OCI-LY1 (cell line): ENCODE results near the gene PRRX1.

Experiments
- H2AFZ ChIP-seq: fragments of 200-600 bp; sonication (generic), shearing (Covaris generic); 2 replicates; pipeline ENCODE4 v1.6.0; 2014; ENCODE audit warnings: antibody characterized with exemption, mild to moderate bottlenecking, low read length
- H3F3A ChIP-seq: fragments of 200-600 bp; sonication (generic), shearing (Covaris generic); 2 replicates; pipeline ENCODE4 v1.6.0; 2014; ENCODE audit warnings: mild to moderate bottlenecking, antibody characterized with exemption, low read length, moderate library complexity; ENCODE audit not compliant: insufficient read depth
- H3K27ac ChIP-seq: fragments of 200-600 bp; sonication (generic); 2 replicates; pipeline ENCODE4 v1.5.1; 2014; ENCODE audit warnings: low read length, mixed run types, mild to moderate bottlenecking, low read depth; ENCODE audit not compliant: poor library complexity, severe bottlenecking
- H3K27me3 ChIP-seq: fragments of 200-600 bp; sonication (generic); 2 replicates; pipeline ENCODE4 v1.6.0; 2014; ENCODE audit warnings: antibody characterized with exemption, mild to moderate bottlenecking, low read length, moderate library complexity; ENCODE audit not compliant: insufficient read depth
- H3K36me3 ChIP-seq: fragments of 200-600 bp; sonication (generic); 2 replicates; pipeline ENCODE4 v1.6.1; 2014; ENCODE audit warnings: mild to moderate bottlenecking, antibody characterized with exemption, low read length, moderate library complexity, mixed read lengths; ENCODE audit not compliant: insufficient read depth
- H3K4me1 ChIP-seq: fragments of 200-600 bp; sonication (generic); 2 replicates; pipeline ENCODE4 v1.5.1; 2014; ENCODE audit warnings: mild to moderate bottlenecking, low read length, moderate library complexity; ENCODE audit not compliant: insufficient read depth, severe bottlenecking
- H3K4me2 ChIP-seq: fragments of 200-600 bp; sonication (generic), shearing (Covaris generic); 2 replicates; pipeline ENCODE4 v1.6.1; 2014; ENCODE audit warnings: low read length
- H3K4me3 ChIP-seq: fragments of 200-600 bp; sonication (generic); 2 replicates; pipeline ENCODE4 v1.5.1; 2014; ENCODE audit warnings: low read length, low read depth, mild to moderate bottlenecking, mixed read lengths; ENCODE audit not compliant: poor library complexity, severe bottlenecking
- H3K79me2 ChIP-seq: fragments of 200-600 bp; shearing (Covaris generic); 2 replicates; pipeline ENCODE4 v1.6.1; 2016; ENCODE audit warnings: mixed run types, low read length, mixed read lengths; ENCODE audit not compliant: insufficient read depth
- H3K9ac ChIP-seq: fragments of 200-600 bp; sonication (generic), shearing (Covaris generic); 2 replicates; pipeline ENCODE4 v1.6.1; 2014; ENCODE audit warnings: mild to moderate bottlenecking, low read length, mixed read lengths
- H3K9me2 ChIP-seq: fragments of 200-600 bp; sonication (generic), shearing (Covaris generic); 2 replicates; pipeline ENCODE4 v1.6.1; 2014; ENCODE audit warnings: low read depth, mild to moderate bottlenecking, low read length, mixed read lengths
- H3K9me3 ChIP-seq: fragments of 200-600 bp; shearing (Covaris generic); 2 replicates; pipeline ENCODE4 v1.6.1; 2014; ENCODE audit warnings: low read length, mixed read lengths
- H4K20me1 ChIP-seq: fragments of 200-600 bp; sonication (generic), shearing (Covaris generic); 2 replicates; pipeline ENCODE4 v1.6.0; 2016; ENCODE audit warnings: mild to moderate bottlenecking, low read length; ENCODE audit not compliant: insufficient read depth
- CTCF ChIP-seq: fragments of 200-600 bp; sonication (generic), shearing (Covaris generic); IDR thresholded peaks from 2 replicates; pipeline ENCODE4 v1.5.1; 2017; ENCODE audit warnings: mild to moderate bottlenecking, antibody characterized with exemption, low read length, moderate library complexity, mixed read lengths
- EZH2 ChIP-seq: fragments of 200-600 bp; sonication (generic), shearing (Covaris generic); IDR thresholded peaks from 2 replicates; pipeline ENCODE4 v1.8.0; 2017; ENCODE audit warnings: borderline replicate concordance, mixed run types, mild to moderate bottlenecking, antibody characterized with exemption, low read length, moderate library complexity, mixed read lengths

The PRRX1 gene

DNA sequence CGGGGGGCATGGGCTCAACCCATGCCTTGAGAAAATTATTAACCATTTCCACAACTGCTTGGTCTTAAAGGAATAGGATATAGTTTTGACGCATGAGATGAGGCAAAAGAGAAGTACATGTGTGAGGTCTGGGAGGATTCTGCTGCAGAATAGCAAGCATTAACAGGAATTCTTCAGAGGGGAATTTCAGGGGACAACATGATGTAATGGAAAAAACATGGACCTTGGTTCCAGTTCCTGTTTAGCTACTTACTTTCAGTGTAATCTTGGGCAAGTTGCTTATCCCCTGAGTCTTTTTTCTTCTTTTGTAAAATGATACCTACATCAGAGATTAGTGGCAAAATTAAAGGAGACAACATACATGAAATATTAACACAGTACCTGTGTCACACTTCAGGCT lies 85.6 kb downstream of the PRRX1 start:
- H3K79me2 ChIP-seq = no peaks in the 10 kb centered on the region
- H2AFZ ChIP-seq = no peak overlapping the region
- no peaks in the 10 kb centered on the region for H3K9me3 ChIP-seq
- no peaks in the 10 kb centered on the region for H3F3A ChIP-seq
- TF ChIP-seq CTCF = no peak
- no peak for TF ChIP-seq EZH2
- H4K20me1 ChIP-seq = no peaks in the 10 kb centered on the region
- no peaks in the 10 kb centered on the region for H3K36me3 ChIP-seq
- H3K4me2 ChIP-seq = no peak overlapping the region
- no peak overlapping the region for H3K4me3 ChIP-seq
- no peak overlapping the region for H3K9ac ChIP-seq
- H3K9me2 ChIP-seq = no peaks in the 10 kb centered on the region
- no peak overlapping the region for H3K27ac ChIP-seq
- H3K4me1 ChIP-seq = no peaks in the 10 kb centered on the region
- no peaks in the 10 kb centered on the region for H3K27me3 ChIP-seq

DNA sequence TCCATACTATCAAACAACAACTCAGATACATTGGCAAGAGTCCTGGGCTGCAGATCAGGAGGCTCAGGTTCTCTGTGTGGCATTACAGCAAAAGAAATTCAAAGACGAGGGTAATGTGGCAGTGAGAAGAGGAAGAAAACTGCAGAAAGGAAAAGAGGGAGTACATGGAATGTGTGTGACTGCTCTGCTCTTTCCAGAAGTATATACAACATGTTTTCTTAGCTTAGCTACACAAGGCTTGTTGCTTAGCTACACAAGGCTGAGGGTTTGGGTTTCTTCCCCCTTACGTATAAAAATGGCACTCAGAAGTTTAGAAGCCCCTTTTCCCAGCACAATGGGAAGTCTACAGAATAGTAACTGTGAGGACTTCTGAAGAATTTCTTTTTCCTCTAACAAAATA lies 86.0 kb downstream of the PRRX1 start:
- Histone ChIP-seq H4K20me1 (no peaks in the 10 kb centered on the region), H2AFZ (no peak overlapping the region), H3K4me2 (no peak overlapping the region), H3K36me3 (no peaks in the 10 kb centered on the region), H3F3A (no peaks in the 10 kb centered on the region), H3K4me1 (no peaks in the 10 kb centered on the region), H3K79me2 (no peaks in the 10 kb centered on the region), H3K4me3 (no peak overlapping the region), H3K9me3 (no peaks in the 10 kb centered on the region), H3K9me2 (no peaks in the 10 kb centered on the region), H3K9ac (no peak overlapping the region), H3K27ac (no peak overlapping the region), H3K27me3 (no peaks in the 10 kb centered on the region)
- TF ChIP-seq CTCF (no peak), EZH2 (no peak)

DNA sequence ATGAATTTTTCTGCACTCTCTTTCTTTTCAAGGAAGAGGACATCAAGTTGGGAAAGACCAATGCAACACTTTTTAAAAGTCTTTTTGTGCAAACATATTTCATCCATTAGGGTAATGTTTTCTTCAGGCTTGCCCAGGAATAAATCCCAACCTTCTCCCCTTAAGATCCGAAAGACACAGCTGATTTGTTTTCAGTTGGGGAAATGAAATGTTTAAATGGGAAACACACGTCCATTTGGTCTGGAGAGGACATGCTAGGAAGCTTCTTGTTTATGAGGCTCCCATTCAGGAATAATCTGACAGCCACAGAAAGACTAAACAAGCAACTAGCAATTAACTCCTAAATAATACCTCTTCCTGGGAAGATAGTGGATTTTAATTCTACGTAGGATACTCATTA lies 91.9 kb downstream of the PRRX1 start:
- no peak overlapping the region for H3K27ac ChIP-seq
- no peak overlapping the region for H2AFZ ChIP-seq
- no peaks in the 10 kb centered on the region for H3F3A ChIP-seq
- H3K9ac ChIP-seq = no peak overlapping the region
- no peaks in the 10 kb centered on the region for H3K79me2 ChIP-seq
- no peaks in the 10 kb centered on the region for H3K27me3 ChIP-seq
- no peaks in the 10 kb centered on the region for H3K36me3 ChIP-seq
- no peaks in the 10 kb centered on the region for H4K20me1 ChIP-seq
- no peak for TF ChIP-seq CTCF
- no peak for TF ChIP-seq EZH2
- H3K4me1 ChIP-seq = no peaks in the 10 kb centered on the region
- H3K4me2 ChIP-seq = no peak overlapping the region
- H3K9me2 ChIP-seq = no peaks in the 10 kb centered on the region
- no peaks in the 10 kb centered on the region for H3K9me3 ChIP-seq
- no peak overlapping the region for H3K4me3 ChIP-seq
